ENCODE measurements around the gene PGS1. TPM values are rescaled to one million over a fixed set of nuclear protein-coding genes. Genes with fewer than 3 reads are reported as not detected.
"Not testable (repeated sequence)": the region's sequence is repeated elsewhere in the genome, so short reads cannot be mapped to it uniquely, and the experiment has no call there.

Gene PGS1
- 29.7 TPM for polyA plus RNA-seq (ENCODE audit: insufficient read length)

GRCh38 chr17:78378225-78379130 lies at the start of gene PGS1:
TSS of gene PGS1 (plus strand) at chr17:78378649. CDS start at chr17:78378666, 17 bp downstream.
- DNase-seq, result peak; percentile 86

- no peak for DNase-seq
Observed at GRCh38 chr17:78329263-78330059, 49.0 kb upstream of the PGS1 start.

- DNase-seq, result no peak
Observed at GRCh38 chr17:78330570-78331224, 47.8 kb upstream of the PGS1 start.

- DNase-seq, result not testable (repeated sequence)
Observed at GRCh38 chr17:78331355-78331754, 47.1 kb upstream of the PGS1 start.

GRCh38 chr17:78332991-78333390 lies 45.5 kb upstream of the PGS1 start:
- DNase-seq, result no peak

- no peak for DNase-seq
Observed at GRCh38 chr17:78335209-78335608, 43.2 kb upstream of the PGS1 start.

- no peak for DNase-seq
Observed at GRCh38 chr17:78337244-78338109, 41.0 kb upstream of the PGS1 start.

- no peak for DNase-seq
Observed at GRCh38 chr17:78338486-78339259, 39.8 kb upstream of the PGS1 start.

GRCh38 chr17:78340183-78340955 lies 38.1 kb upstream of the PGS1 start:
- no peak for DNase-seq

GRCh38 chr17:78341559-78342448 lies 36.6 kb upstream of the PGS1 start:
- DNase-seq, result peak; percentile 84

GRCh38 chr17:78342449-78343186 lies 35.8 kb upstream of the PGS1 start:
- peak; percentile 86 for DNase-seq

GRCh38 chr17:78343187-78343542 lies 35.3 kb upstream of the PGS1 start:
- peak; percentile 77 for DNase-seq

GRCh38 chr17:78343543-78344201 lies 34.8 kb upstream of the PGS1 start:
- no peak for DNase-seq

- DNase-seq, result no peak
Observed at GRCh38 chr17:78344666-78345065, 33.8 kb upstream of the PGS1 start.

GRCh38 chr17:78345172-78345571 lies 33.3 kb upstream of the PGS1 start:
- no peak for DNase-seq

GRCh38 chr17:78345791-78346494 lies 32.5 kb upstream of the PGS1 start:
- no peak for DNase-seq

- DNase-seq, result no peak
Observed at GRCh38 chr17:78346605-78347250, 31.7 kb upstream of the PGS1 start.
